Neural progenitor cell (in vitro differentiated cells): ENCODE results near the gene TBX6.

Experiments
- CTCF ChIP-seq: fragments of 200-600 bp; sonication (generic); IDR thresholded peaks from 2 replicates; pipeline ENCODE4 v1.5.1; 2017; ENCODE audit warnings: antibody characterized with exemption, mild to moderate bottlenecking
- EZH2 ChIP-seq: fragments of 200-600 bp; sonication (generic); IDR thresholded peaks from 2 replicates; pipeline ENCODE4 v1.6.1; 2017; ENCODE audit warnings: antibody characterized with exemption, mild to moderate bottlenecking, moderate library complexity
- EZH2phosphoT487 ChIP-seq: fragments of 200-600 bp; sonication (generic); IDR thresholded peaks from 2 replicates; pipeline ENCODE4 v1.6.1; 2017; ENCODE audit warnings: antibody characterized with exemption

DNA sequence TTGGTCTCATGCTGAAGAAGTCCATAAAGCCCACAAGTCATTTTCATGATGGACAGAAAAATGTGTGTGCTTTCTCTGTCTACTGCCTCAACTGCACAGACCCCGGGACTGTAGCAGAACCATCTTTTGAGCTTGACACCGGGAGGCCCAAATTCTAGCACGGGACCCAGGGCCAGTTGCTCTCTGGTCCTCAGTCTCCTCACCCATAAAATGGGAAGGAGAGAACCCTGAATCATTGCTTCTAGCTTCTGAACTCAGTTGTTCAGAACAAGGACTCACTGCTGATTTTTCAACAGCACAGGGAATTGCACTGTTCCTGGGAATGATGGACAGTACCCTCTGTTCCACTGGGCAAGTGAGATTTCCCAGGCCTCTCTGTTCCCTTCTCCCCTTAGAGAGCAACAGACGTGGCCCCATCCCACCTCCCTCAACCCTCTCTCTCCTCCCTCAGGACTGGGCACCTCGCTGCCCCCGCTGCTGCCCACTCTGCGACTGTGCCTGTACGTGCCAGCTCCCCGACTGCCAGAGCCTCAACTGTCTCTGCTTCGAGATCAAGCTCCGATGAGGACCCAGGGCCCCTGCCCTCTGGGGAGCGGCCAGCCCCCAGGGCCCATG, 28.3 kb downstream of the TBX6 start:
- TF ChIP-seq EZH2, result no peak
- TF ChIP-seq CTCF, result no peak
- TF ChIP-seq EZH2phosphoT487, result no peak
